Spleen (tissue), 11 donors: Measurements from ENCODE around the gene PLA2G6. TPM values are rescaled to one million over a fixed set of nuclear protein-coding genes. Genes with fewer than 3 reads are reported as not detected.

ENCODE experiments used
- DNase-seq: peaks from one replicate; pipeline ENCODE4 v3.0.0-alpha.2; 2020
- H3K27ac ChIP-seq, 8 donors: fragments of 200-600 bp; sonication (generic) in 7 of 8; 1 replicate in 4 of 8; 2 replicates in 4 of 8; pipeline versions ENCODE4 v1.5.0 to v1.8.0; 2016 to 2021; ENCODE audit warnings: inconsistent platforms in 4 of 8, mild to moderate bottlenecking in 4 of 8, moderate library complexity in 1 of 8
- H3K27me3 ChIP-seq, 7 donors: fragments of 200-600 bp; sonication (generic) in 6 of 7; replicated peaks in 1 of 7; 1 replicate in 4 of 7; 2 replicates in 3 of 7; pipeline versions ENCODE4 v1.5.0 to v1.8.0; 2016 to 2021; ENCODE audit warnings: inconsistent platforms in 3 of 7, mild to moderate bottlenecking in 1 of 7
- H3K36me3 ChIP-seq, 6 donors: fragments of 200-600 bp; sonication (generic) in 5 of 6; 1 replicate in 4 of 6; 2 replicates in 2 of 6; pipeline versions ENCODE4 v1.5.0 to v1.8.0; 2016 to 2021; ENCODE audit warnings: inconsistent platforms in 2 of 6
- H3K4me1 ChIP-seq, 6 donors: fragments of 200-600 bp; sonication (generic) in 5 of 6; 1 replicate in 3 of 6; 2 replicates in 3 of 6; pipeline versions ENCODE4 v1.5.0 to v1.8.0; 2016 to 2021; ENCODE audit warnings: inconsistent platforms in 3 of 6
- H3K4me3 ChIP-seq, 8 donors: fragments of 200-600 bp; sonication (generic) in 7 of 8; 1 replicate in 4 of 8; 2 replicates in 4 of 8; pipeline versions ENCODE4 v1.5.0 to v1.8.0; 2016 to 2021; ENCODE audit warnings: inconsistent platforms in 4 of 8, mild to moderate bottlenecking in 4 of 8, moderate library complexity in 2 of 8
- H3K9me3 ChIP-seq, 8 donors: fragments of 200-600 bp; sonication (generic) in 7 of 8; 1 replicate in 4 of 8; 2 replicates in 4 of 8; pipeline versions ENCODE4 v1.5.0 to v1.8.0; 2016 to 2021; ENCODE audit warnings: inconsistent platforms in 4 of 8
- POLR2A ChIP-seq, 3 donors: fragments of 450-650 bp; IDR thresholded peaks; one replicate each; pipeline ENCODE4 v1.5.1; 2017; ENCODE audit warnings: antibody characterized with exemption in 3 of 3, mild to moderate bottlenecking in 1 of 3
- POLR2AphosphoS5 ChIP-seq, 3 donors: sonication (generic); formaldehyde crosslinking; IDR thresholded peaks; one replicate each; pipeline ENCODE4 v1.5.1; 2017; ENCODE audit warnings: antibody characterized with exemption in 3 of 3
- WGBS, 5 donors: extraction: QIAGEN DNeasy Blood & Tissue Kit in 3 of 5; methylation state at CpG; one replicate each; pipeline versions ENCODE4 v1.1.5 to v1.1.7; 2013 to 2018; 5-methylcytosine and 5-hydroxymethylcytosine counted together
- intact Hi-C: fragments of 100-400 bp; cut with DNase I; formaldehyde crosslinking; loops from one replicate; pipeline ENCODE4 v1.15.0; 2023; ENCODE audit warnings: low total_unique reads
- polyA plus RNA-seq, 3 donors: library from polyadenylated mRNA; stranded (reverse); fragments of 200-250 nt; gene quantifications; one replicate each; pipeline ENCODE4 v1.2.1, GENCODE V29; 2013
- total RNA-seq, 7 donors: library from RNA; depleted of rRNA in 3 of 7; stranded (reverse); fragments of >200 nt in 3 of 7; fragmentation: NEBNext Ultra II Directional in 4 of 7; extraction: Animal tissue kit (Norgen Biotek cat#: 25700) in 4 of 7; gene quantifications; one replicate each; pipeline versions ENCODE4 v1.1.0 to v1.2.1, GENCODE V29; 2016 to 2021
- TF ChIP-seq, protein P1 (sequence below), 11 experiments: fragments of 200-600 bp in 7 of 11; fragments of 450-650 bp in 4 of 11; sonication (generic) in 4 of 11; IDR thresholded peaks in 8 of 11; conservative IDR thresholded peaks in 3 of 11; 1 replicate in 7 of 11; 2 replicates in 4 of 11; pipeline versions ENCODE4 v1.4.0 to v1.8.0; 2016 to 2021; ENCODE audit warnings: antibody characterized with exemption in 11 of 11, inconsistent platforms in 4 of 11, mild to moderate bottlenecking in 1 of 11
- donor health status: healthy with polysubstance abuse.
- donor health status: DM: no; HTN: no; CAD: no; lungs with moderate emphysema.
- donor health status: DM: no; HTN: no; CAD: no.
- donor health status: Bipolar disorder and iron deficiency.
- donor health status: healthy.
- donor health status: DM: no; HTN: no; CAD: no.
- donor health status: DM: yes; HTN: yes; CAD: no.

The PLA2G6 gene
- total and polyA plus RNA-seq, 10 donors: 18.1 to 60.9 (median 55.8) TPM

DNA sequence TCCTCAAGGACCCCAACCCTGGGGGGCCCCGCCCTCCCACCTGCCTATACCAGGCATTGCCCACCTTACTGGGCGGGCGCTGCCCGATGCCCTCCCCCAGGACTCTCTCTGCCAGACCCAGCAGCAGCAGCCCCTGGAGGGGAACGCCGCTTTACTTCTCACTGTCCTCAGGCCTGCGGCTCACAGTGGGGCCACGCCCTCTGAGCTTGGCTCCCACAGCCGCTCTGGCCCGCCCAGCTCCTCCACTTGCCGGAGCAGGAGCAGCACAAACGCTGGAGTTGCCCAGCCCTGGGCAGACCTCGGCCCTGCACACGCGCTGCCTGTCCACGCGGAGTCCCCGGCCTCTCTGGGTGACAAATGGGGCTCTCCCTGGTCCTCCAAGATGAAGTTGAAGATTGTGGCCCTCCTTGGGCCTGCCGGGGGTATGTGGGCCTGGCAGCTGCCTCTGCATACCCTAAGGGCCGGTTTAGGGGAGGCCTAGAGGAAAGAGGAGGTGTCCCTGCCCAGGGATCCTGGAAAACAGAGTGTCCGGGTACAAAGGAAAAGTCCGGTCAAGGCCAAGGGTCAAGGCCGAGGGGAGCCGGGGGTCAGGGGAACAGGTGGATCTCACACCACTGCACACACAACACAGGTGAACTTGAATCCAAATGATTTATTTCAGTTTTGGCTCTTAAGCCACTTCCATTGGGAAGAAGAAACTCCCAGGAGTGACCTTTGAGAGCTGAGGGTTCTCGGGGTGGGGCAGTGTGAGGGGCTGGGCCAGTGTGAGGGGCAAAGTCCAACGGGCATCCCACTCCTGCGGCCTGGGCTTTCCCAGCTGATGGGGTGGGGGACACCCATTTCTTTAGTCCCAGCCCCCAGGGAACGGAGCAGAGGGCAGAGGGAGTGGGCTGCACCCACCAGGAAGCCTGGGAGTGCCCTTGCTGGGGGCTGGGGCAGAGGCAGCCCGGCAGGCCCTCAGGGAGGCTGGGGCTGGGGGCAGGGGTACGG, 70.5 kb downstream of the PLA2G6 start:
- Histone ChIP-seq H3K27ac (no peak overlapping the region), H3K4me1 (peaks cover 0 to 9% (median 7%) of the 10 kb centered on the region in 6 donors), H3K4me3 (no peak overlapping the region), H3K27me3 (no peaks in the 10 kb centered on the region), H3K36me3 (peaks cover 0 to 30% (median 8%) of the 10 kb centered on the region in 6 donors), H3K9me3 (no peaks in the 10 kb centered on the region)
- TF ChIP-seq POLR2AphosphoS5 (IDR thresholded peaks at IDR 0.05) (no peak), POLR2A (IDR thresholded peaks at IDR 0.05) (no peak)
- TF ChIP-seq, protein P1, sequence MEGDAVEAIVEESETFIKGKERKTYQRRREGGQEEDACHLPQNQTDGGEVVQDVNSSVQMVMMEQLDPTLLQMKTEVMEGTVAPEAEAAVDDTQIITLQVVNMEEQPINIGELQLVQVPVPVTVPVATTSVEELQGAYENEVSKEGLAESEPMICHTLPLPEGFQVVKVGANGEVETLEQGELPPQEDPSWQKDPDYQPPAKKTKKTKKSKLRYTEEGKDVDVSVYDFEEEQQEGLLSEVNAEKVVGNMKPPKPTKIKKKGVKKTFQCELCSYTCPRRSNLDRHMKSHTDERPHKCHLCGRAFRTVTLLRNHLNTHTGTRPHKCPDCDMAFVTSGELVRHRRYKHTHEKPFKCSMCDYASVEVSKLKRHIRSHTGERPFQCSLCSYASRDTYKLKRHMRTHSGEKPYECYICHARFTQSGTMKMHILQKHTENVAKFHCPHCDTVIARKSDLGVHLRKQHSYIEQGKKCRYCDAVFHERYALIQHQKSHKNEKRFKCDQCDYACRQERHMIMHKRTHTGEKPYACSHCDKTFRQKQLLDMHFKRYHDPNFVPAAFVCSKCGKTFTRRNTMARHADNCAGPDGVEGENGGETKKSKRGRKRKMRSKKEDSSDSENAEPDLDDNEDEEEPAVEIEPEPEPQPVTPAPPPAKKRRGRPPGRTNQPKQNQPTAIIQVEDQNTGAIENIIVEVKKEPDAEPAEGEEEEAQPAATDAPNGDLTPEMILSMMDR (IDR thresholded peaks at IDR 0.05 in 8 of 11, conservative IDR thresholded peaks at IDR 0.05 in 3 of 11): no peak
- intact Hi-C loops: loop anchor here (5.0 kb wide), 1 partner anchor 241 kb away; no protein-coding TSS in a partner anchor
- 85 to 95% (median 92%) methylated on average over 19 to 30 of the region's 30 CpGs for whole genome bisulfite sequencing, 5 donors
- no peak for DNase-seq

DNA sequence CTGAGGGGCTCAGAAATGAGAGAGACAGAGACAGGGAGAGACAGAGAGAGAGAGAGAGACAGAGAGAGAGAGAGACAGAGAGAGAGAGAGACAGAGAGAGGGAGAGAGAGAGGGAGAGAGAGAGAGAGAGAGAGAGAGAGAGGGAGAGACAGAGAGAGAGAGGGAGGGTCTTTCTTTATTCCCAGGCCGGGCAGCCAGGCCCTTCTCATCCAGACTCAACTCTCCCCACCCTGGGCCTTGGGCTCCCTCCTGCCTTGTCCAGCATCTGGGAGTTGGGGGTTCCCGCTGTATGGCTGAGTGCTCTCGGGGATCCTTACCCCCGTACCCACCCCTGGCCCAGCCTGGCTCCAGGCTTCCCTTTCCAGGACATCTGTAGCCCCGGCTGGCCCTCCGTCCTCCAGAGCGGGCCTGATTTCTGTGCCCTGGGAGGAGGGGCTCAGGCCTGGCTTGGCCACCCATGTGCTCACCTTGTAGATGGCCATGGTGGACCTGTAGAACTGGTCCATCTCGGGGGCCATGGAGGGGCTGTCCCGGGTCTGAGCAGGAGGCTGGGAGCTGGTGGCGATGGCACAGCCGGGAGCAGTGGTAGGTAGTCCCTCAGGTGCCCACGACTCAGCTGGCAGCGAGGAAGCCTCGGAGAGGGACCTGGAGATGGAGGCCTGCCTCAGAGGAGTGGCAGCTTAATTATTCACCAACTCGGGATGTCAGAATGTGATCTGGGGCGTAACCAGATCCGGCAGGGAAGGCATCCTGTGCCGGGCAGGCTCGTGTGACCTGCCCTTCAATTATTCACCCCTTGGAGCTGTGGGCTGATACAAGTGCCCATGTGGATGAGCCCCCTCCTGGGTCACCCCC, 71.4 kb downstream of the PLA2G6 start, which contains the start of gene BAIAP2L2:
Gene BAIAP2L2, minus strand, starts transcription at position 677 of the 855 bp plus-strand sequence. Its CDS starts 159 bp downstream, at position 518.
- no peak within 1 kb of the TSS for H3K4me3 ChIP-seq
- H3K9me3 ChIP-seq: no peaks in the 10 kb centered on the region
- H3K36me3 ChIP-seq: peaks cover 0 to 22% (median 5%) of the 10 kb centered on the region in 6 donors
- TF ChIP-seq, protein P1 (IDR thresholded peaks at IDR 0.05 in 8 of 11, conservative IDR thresholded peaks at IDR 0.05 in 3 of 11): no peak
- TF ChIP-seq POLR2A (IDR thresholded peaks at IDR 0.05) (no peak), POLR2AphosphoS5 (IDR thresholded peaks at IDR 0.05) (no peak)
- H3K27me3 ChIP-seq: no peaks in the 10 kb centered on the region
- H3K27ac ChIP-seq: no peak within 1 kb of the TSS
- no peak for DNase-seq
- H3K4me1 ChIP-seq: peaks cover 0 to 9% (median 7%) of the 10 kb centered on the region in 6 donors
- intact Hi-C loops: loop anchor here (5.0 kb wide), 1 partner anchor 242 kb away; no protein-coding TSS in a partner anchor
- 82 to 94% (median 92%) methylated on average over 10 to 19 of the region's 19 CpGs for WGBS, 5 donors

DNA sequence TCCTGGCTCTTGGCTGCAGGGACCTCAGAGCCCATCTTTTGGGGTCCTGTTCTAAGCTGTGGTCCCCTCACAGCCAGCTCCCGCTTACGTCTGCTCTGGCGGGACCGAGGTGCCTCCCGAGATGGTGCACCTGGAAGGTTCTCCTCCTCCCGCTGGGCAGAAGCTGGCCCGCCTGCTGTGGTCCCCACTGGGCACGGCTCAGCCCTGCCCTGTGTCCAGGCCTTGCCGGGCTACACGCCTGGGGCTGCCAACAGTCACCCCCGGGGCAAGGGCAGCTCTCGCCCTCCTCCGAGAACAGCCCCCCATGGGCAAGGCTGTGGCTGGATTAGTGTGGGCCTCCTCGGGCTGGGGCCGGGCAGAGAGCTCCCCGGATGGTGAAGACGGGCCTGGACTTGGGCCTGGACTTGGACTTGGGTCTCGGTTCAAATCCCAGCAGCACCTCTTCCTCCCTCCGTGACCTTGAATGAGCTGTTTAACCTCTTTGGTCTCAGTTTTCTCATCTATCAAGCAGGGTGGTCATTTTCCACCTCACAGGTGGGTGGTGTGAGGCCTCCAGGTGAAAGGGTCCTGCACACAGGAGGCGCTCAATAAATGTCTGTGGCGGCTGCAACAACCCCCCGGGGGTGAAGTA, 72.1 kb downstream of the PLA2G6 start:
- Histone ChIP-seq H3K4me1 (peaks cover 0 to 4% (median 3%) of the 10 kb centered on the region in 6 donors), H3K36me3 (peaks cover 0 to 19% (median 5%) of the 10 kb centered on the region in 6 donors), H3K4me3 (no peak overlapping the region), H3K9me3 (no peaks in the 10 kb centered on the region), H3K27ac (no peak overlapping the region), H3K27me3 (no peaks in the 10 kb centered on the region)
- DNase-seq: no peak
- intact Hi-C loops: loop anchor here (5.0 kb wide), 1 partner anchor 243 kb away; no protein-coding TSS in a partner anchor
- no peak for TF ChIP-seq POLR2A (IDR thresholded peaks at IDR 0.05)
- TF ChIP-seq, protein P1 (IDR thresholded peaks at IDR 0.05 in 8 of 11, conservative IDR thresholded peaks at IDR 0.05 in 3 of 11): no peak
- TF ChIP-seq POLR2AphosphoS5 (IDR thresholded peaks at IDR 0.05): no peak
- WGBS, 5 donors: 90 to 95% (median 95%) methylated on average over 12 to 22 of the region's 22 CpGs
